Chondrocyte (in vitro differentiated cells): Measurements from ENCODE around the gene FOXE3. TPM values are rescaled to one million over a fixed set of nuclear protein-coding genes. Genes with fewer than 3 reads are reported as not detected.
A peak's percentile ranks its signal among the peaks of the same experiment; 100 is the strongest.

Experiments
- DNase-seq: peaks from one replicate; pipeline ENCODE4 v3.0.0; 2021; ENCODE audit warnings: mixed read lengths, low spot score
- H3K27ac Mint-ChIP-seq: one replicate; pipeline ENCODE4 v1.8.0; 2021; ENCODE audit warnings: mild to moderate bottlenecking, moderate library complexity, mixed read lengths; ENCODE audit not compliant: unreplicated experiment
- H3K27me3 Mint-ChIP-seq: 2 replicates; pipeline ENCODE4 v1.8.0; 2021; ENCODE audit warnings: low read depth, mixed read lengths
- H3K36me3 Mint-ChIP-seq: 2 replicates; pipeline ENCODE4 v1.8.0; 2021; ENCODE audit warnings: low read depth, mixed read lengths
- H3K4me1 Mint-ChIP-seq: 2 replicates; pipeline ENCODE4 v1.8.0; 2021; ENCODE audit warnings: low read depth, mild to moderate bottlenecking, mixed read lengths
- H3K4me3 Mint-ChIP-seq: one replicate; pipeline ENCODE4 v1.8.0; 2021; ENCODE audit warnings: mild to moderate bottlenecking, moderate library complexity, mixed read lengths; ENCODE audit not compliant: unreplicated experiment
- H3K9me3 Mint-ChIP-seq: 2 replicates; pipeline ENCODE4 v1.8.0; 2021; ENCODE audit warnings: low read depth, mixed read lengths
- long read RNA-seq: library from polyadenylated mRNA; stranded (forward); transcript quantifications from one replicate; pipeline ENCODE4 v2.0.0, GENCODE V29; 2021
- total RNA-seq: library from RNA; stranded (reverse); gene quantifications from 3 replicates; pipeline ENCODE4 v1.2.1, GENCODE V29; 2021
- TF ChIP-seq, protein P1 (sequence below): fragments of 200-600 bp; sonication (generic); IDR thresholded peaks from 2 replicates; pipeline ENCODE4 v1.5.0; 2021; ENCODE audit warnings: antibody characterized with exemption, mild to moderate bottlenecking, moderate library complexity

FOXE3 gene
- total RNA-seq: not detected in 3 replicates
- long read RNA-seq, partial matches to known transcripts: 0 of 1 reads
- long read RNA-seq, other reads (novel, unspliced or antisense): 0 of 1 reads

DNA sequence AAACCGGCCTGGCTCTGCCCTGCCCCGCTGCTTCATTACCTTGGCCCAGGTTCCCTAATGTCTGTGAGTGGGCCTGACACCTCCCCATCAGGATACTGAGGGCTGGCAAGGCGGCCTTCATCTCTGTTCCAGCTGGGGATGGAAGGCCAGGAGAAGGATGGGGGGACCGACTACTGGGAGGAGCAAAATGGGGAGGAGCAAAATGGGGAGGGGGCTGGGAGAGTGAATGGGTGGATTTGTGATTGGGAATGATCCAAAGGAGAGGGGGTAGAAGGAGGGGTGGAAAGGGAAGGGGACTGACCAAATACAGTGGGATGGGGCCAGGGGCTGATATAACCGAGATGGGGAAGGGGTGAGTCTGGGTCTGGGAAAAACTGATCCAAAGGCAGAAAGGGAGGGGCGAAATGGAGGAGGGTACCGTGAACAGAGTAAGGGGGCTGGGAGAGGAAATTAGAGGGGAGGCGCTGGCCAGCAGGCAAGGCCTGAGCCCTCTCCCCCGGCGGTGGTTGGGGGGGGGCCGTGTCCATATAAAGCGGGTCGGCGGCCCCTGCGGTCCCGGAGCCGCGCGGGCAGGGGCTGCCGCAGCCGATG is at the start of gene FOXE3:
Gene FOXE3, plus strand, starts transcription at position 558 of the 591 bp plus-strand sequence. Its CDS starts 31 bp downstream, at position 589.
- H3K27me3 Mint-ChIP-seq: peaks cover 13% of the 10 kb centered on the region
- TF ChIP-seq, protein P1, sequence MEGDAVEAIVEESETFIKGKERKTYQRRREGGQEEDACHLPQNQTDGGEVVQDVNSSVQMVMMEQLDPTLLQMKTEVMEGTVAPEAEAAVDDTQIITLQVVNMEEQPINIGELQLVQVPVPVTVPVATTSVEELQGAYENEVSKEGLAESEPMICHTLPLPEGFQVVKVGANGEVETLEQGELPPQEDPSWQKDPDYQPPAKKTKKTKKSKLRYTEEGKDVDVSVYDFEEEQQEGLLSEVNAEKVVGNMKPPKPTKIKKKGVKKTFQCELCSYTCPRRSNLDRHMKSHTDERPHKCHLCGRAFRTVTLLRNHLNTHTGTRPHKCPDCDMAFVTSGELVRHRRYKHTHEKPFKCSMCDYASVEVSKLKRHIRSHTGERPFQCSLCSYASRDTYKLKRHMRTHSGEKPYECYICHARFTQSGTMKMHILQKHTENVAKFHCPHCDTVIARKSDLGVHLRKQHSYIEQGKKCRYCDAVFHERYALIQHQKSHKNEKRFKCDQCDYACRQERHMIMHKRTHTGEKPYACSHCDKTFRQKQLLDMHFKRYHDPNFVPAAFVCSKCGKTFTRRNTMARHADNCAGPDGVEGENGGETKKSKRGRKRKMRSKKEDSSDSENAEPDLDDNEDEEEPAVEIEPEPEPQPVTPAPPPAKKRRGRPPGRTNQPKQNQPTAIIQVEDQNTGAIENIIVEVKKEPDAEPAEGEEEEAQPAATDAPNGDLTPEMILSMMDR: no peak

DNA sequence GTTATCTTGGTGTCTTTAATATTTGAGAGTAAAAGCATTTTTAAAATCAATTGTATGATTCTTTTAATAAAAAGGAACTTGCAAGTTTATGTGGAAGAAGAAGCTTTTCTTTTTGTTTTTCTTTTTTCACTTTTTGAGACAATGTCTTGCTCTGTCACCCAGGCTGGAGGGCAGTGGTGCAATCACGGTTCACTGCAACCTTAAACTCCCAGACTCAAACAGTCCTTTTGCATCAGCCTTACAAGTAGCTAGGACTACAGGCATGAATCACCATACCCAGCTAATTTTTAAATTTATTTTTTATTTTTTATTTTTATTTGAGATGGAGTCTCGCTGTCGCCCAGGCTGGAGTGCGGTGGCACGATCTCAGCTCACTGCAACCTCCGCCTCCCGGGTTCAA is 48.4 kb upstream of the FOXE3 start:
- Mint-ChIP-seq H3K4me3 (no peak overlapping the region), H3K9me3 (no peaks in the 10 kb centered on the region), H3K27ac (no peak overlapping the region), H3K4me1 (peaks cover 21% of the 10 kb centered on the region), H3K36me3 (peaks cover 17% of the 10 kb centered on the region), H3K27me3 (no peaks in the 10 kb centered on the region)
- TF ChIP-seq, protein P1: no peak
- DNase-seq: no peak

More for the DNA sequence above, at the start of gene FOXE3:
- H3K4me3 Mint-ChIP-seq: peak within 1 kb of the TSS; percentile 75
- H3K4me1 Mint-ChIP-seq: peaks cover 23% of the 10 kb centered on the region
- no peaks in the 10 kb centered on the region for H3K36me3 Mint-ChIP-seq
- no peak within 1 kb of the TSS for H3K27ac Mint-ChIP-seq
- no peaks in the 10 kb centered on the region for H3K9me3 Mint-ChIP-seq
- no peak for DNase-seq

DNA sequence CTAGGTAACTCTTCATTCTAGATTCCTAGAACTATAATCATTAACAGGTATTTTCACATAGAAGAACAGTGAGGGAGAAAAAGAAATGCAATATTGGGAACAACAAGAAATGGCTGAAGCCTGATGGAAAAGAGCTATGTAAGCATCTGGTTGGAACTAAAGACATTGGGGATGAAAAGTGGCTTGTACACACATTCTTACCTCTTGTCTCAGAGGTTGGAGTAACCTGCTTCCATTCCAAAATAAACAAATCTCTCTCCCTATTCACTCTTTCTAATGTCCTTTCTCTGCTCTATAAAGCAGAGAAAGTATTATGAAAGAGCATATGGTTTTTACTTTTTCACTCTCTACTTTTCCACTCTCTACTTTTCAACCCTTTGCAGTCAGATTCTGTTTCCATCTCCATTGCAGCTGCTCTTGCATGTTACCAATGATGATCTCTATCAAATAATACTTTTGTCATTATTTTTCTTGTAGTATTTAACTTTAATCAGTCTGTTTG is 45.0 kb upstream of the FOXE3 start:
- Mint-ChIP-seq H3K27me3 (no peaks in the 10 kb centered on the region), H3K36me3 (peaks cover 25% of the 10 kb centered on the region)
- no peak for DNase-seq

DNA sequence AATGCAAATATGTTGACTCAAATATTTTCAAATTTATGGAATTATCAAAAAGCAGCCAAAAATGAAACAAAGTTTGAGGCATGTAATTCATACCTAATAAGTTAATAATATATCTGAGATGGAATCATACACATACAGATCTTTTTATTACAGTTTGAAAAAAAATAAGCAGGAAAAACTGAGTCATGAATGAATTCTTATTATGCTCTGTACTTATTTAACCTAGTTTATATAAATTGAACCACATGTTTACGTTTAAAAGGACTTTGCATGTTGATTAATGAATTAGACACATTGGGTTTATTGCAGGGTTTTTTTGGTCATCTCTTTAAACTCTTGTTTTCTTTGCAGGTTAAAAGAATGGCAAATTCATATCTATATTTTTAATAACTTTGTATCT is 41.6 kb upstream of the FOXE3 start:
- TF ChIP-seq, protein P1: no peak
- H3K27ac Mint-ChIP-seq: no peak overlapping the region
- H3K9me3 Mint-ChIP-seq: no peaks in the 10 kb centered on the region
- peaks cover 18% of the 10 kb centered on the region for H3K4me1 Mint-ChIP-seq
- DNase-seq: no peak
- peaks cover 33% of the 10 kb centered on the region for H3K36me3 Mint-ChIP-seq
- H3K27me3 Mint-ChIP-seq: no peaks in the 10 kb centered on the region
- no peak overlapping the region for H3K4me3 Mint-ChIP-seq

More for the DNA sequence above, 45.0 kb upstream of the FOXE3 start:
- H3K27ac Mint-ChIP-seq: peak overlapping the region; percentile 19
- TF ChIP-seq, protein P1: no peak
- no peaks in the 10 kb centered on the region for H3K9me3 Mint-ChIP-seq
- H3K4me1 Mint-ChIP-seq: peaks cover 12% of the 10 kb centered on the region
- no peak overlapping the region for H3K4me3 Mint-ChIP-seq

DNA sequence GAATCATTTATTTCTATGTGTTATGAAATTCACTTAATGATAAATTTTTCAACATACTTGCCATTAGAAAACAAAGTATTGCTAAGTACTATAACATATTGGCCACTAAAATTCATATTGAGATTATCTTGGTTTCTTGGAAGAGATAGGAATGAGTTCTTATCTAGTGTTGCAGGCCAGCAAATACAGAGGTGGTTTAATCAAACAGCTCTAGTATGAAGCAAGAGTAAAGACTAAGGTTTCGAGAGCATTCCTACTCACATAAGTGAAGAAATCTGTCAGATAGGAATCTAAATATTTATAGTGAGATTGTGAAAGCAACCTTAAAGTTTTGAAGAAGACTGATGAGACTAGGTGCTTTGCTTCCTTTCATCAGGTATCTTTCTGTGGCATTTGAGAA is 37.9 kb upstream of the FOXE3 start:
- TF ChIP-seq, protein P1: no peak
- no peaks in the 10 kb centered on the region for H3K27me3 Mint-ChIP-seq
- H3K4me3 Mint-ChIP-seq: no peak overlapping the region
- no peak for DNase-seq
- no peak overlapping the region for H3K27ac Mint-ChIP-seq
- peaks cover 24% of the 10 kb centered on the region for H3K36me3 Mint-ChIP-seq
- no peaks in the 10 kb centered on the region for H3K9me3 Mint-ChIP-seq
- peaks cover 9% of the 10 kb centered on the region for H3K4me1 Mint-ChIP-seq
